HG02938 (cell line): Measurements from ENCODE around the gene PGBD5.

Experiments
- ATAC-seq: cut with Tn5 transposase; IDR thresholded peaks from one replicate; pipeline ENCODE4 v1.9.1; 2021; ENCODE audit warnings: mild to moderate bottlenecking, moderate library complexity; ENCODE audit not compliant: unreplicated experiment

The PGBD5 gene

GRCh38 chr1:230398856-230399255 is 27.3 kb downstream of the PGBD5 start:
- ATAC-seq, result no peak

- no peak for ATAC-seq
Observed at GRCh38 chr1:230396966-230397365, 29.2 kb downstream of the PGBD5 start.

- no peak for ATAC-seq
Observed at GRCh38 chr1:230395932-230396331, 30.2 kb downstream of the PGBD5 start.

- no peak for ATAC-seq
Observed at GRCh38 chr1:230394741-230395140, 31.4 kb downstream of the PGBD5 start.

GRCh38 chr1:230394134-230394533 is 32.0 kb downstream of the PGBD5 start:
- no peak for ATAC-seq

GRCh38 chr1:230393722-230394121 is 32.4 kb downstream of the PGBD5 start:
- ATAC-seq, result no peak

- no peak for ATAC-seq
Observed at GRCh38 chr1:230392920-230393521, 33.1 kb downstream of the PGBD5 start.

- ATAC-seq, result no peak
Observed at GRCh38 chr1:230392536-230392909, 33.6 kb downstream of the PGBD5 start.

- no peak for ATAC-seq
Observed at GRCh38 chr1:230391776-230392535, 34.2 kb downstream of the PGBD5 start.

- ATAC-seq, result no peak
Observed at GRCh38 chr1:230390371-230390770, 35.8 kb downstream of the PGBD5 start.

- no peak for ATAC-seq
Observed at GRCh38 chr1:230387876-230388275, 38.3 kb downstream of the PGBD5 start.

- no peak for ATAC-seq
Observed at GRCh38 chr1:230387296-230387695, 38.8 kb downstream of the PGBD5 start.

GRCh38 chr1:230386637-230387262 is 39.4 kb downstream of the PGBD5 start:
- no peak for ATAC-seq

- no peak for ATAC-seq
Observed at GRCh38 chr1:230385930-230386329, 40.2 kb downstream of the PGBD5 start.

- no peak for ATAC-seq
Observed at GRCh38 chr1:230385158-230385450, 41.0 kb downstream of the PGBD5 start.

- ATAC-seq, result no peak
Observed at GRCh38 chr1:230384380-230385157, 41.6 kb downstream of the PGBD5 start.

GRCh38 chr1:230383425-230383824 is 42.7 kb downstream of the PGBD5 start:
- ATAC-seq, result no peak

- no peak for ATAC-seq
Observed at GRCh38 chr1:230382001-230382491, 44.1 kb downstream of the PGBD5 start.

- no peak for ATAC-seq
Observed at GRCh38 chr1:230381585-230381984, 44.5 kb downstream of the PGBD5 start.

GRCh38 chr1:230381049-230381467 is 45.1 kb downstream of the PGBD5 start:
- no peak for ATAC-seq

- ATAC-seq, result no peak
Observed at GRCh38 chr1:230379928-230380327, 46.2 kb downstream of the PGBD5 start.
